Measurements from ENCODE around the gene YWHAQ.

DNA sequence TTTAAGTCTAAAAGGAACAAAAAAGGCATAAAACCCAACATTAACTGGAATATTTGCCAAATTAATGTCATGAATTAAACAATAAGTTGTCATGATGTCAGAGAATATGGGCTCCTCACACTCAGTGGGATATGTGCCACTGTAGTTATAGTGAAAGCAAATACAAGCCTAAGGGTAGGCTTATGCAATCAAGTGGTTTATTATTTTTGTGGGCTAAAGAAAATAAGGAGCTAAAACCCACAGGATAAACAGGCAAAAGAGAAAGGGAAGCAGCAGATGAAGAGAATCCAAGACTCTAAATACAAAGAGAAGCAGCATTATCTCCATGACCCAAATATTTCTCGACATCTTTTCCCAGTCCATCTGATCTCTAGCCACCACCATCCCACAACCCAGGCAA, 17.5 kb downstream of the YWHAQ start:
- TF ChIP-seq CTCF (IDR thresholded peaks at IDR 0.05): no peak
- TF ChIP-seq EZH2 (IDR thresholded peaks at IDR 0.05): no peak
- no peak for TF ChIP-seq EZH2phosphoT487 (IDR thresholded peaks at IDR 0.05)

Data from neural progenitor cell (in vitro differentiated cells).